ENCODE results near the gene LMF1.

GRCh38 chr16:855471-855870 is 115.3 kb downstream of the LMF1 start:
- TF ChIP-seq, protein P1, sequence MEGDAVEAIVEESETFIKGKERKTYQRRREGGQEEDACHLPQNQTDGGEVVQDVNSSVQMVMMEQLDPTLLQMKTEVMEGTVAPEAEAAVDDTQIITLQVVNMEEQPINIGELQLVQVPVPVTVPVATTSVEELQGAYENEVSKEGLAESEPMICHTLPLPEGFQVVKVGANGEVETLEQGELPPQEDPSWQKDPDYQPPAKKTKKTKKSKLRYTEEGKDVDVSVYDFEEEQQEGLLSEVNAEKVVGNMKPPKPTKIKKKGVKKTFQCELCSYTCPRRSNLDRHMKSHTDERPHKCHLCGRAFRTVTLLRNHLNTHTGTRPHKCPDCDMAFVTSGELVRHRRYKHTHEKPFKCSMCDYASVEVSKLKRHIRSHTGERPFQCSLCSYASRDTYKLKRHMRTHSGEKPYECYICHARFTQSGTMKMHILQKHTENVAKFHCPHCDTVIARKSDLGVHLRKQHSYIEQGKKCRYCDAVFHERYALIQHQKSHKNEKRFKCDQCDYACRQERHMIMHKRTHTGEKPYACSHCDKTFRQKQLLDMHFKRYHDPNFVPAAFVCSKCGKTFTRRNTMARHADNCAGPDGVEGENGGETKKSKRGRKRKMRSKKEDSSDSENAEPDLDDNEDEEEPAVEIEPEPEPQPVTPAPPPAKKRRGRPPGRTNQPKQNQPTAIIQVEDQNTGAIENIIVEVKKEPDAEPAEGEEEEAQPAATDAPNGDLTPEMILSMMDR (IDR thresholded peaks at IDR 0.05) = no peak
- TF ChIP-seq ZFX (IDR thresholded peaks at IDR 0.05; ENCODE audit: borderline replicate concordance) = no peak
